CD4-positive, alpha-beta T cell treated with Interleukin-15 for 1 hour (primary cell): ENCODE data around the gene DGKB.

Experiments
- DNase-seq: peaks from one replicate; pipeline ENCODE4 v3.0.0-alpha.2; 2020

DGKB gene

GRCh38 chr7:14438366-14438765 lies 464.2 kb downstream of the DGKB start:
- no peak for DNase-seq

- DNase-seq = no peak
Measured at GRCh38 chr7:14436878-14437277, 465.7 kb downstream of the DGKB start.

- no peak for DNase-seq
Measured at GRCh38 chr7:14432924-14433323, 469.6 kb downstream of the DGKB start.

- DNase-seq = no peak
Measured at GRCh38 chr7:14430926-14431325, 471.6 kb downstream of the DGKB start.

- no peak for DNase-seq
Measured at GRCh38 chr7:14425559-14425958, 477.0 kb downstream of the DGKB start.

GRCh38 chr7:14424675-14425074 lies 477.9 kb downstream of the DGKB start:
- DNase-seq = no peak

- no peak for DNase-seq
Measured at GRCh38 chr7:14420768-14421167, 481.8 kb downstream of the DGKB start.

- no peak for DNase-seq
Measured at GRCh38 chr7:14419531-14419930, 483.0 kb downstream of the DGKB start.

- no peak for DNase-seq
Measured at GRCh38 chr7:14418633-14419032, 483.9 kb downstream of the DGKB start.

- no peak for DNase-seq
Measured at GRCh38 chr7:14414274-14414986, 488.1 kb downstream of the DGKB start.

GRCh38 chr7:14407246-14408015 lies 495.1 kb downstream of the DGKB start:
- DNase-seq = no peak

- no peak for DNase-seq
Measured at GRCh38 chr7:14403587-14403986, 499.0 kb downstream of the DGKB start.

GRCh38 chr7:14400271-14400670 lies 502.3 kb downstream of the DGKB start:
- DNase-seq = no peak

GRCh38 chr7:14398526-14398925 lies 504.0 kb downstream of the DGKB start:
- DNase-seq = no peak

GRCh38 chr7:14395860-14396259 lies 506.7 kb downstream of the DGKB start:
- DNase-seq = no peak

GRCh38 chr7:14394786-14395185 lies 507.8 kb downstream of the DGKB start:
- DNase-seq = no peak

GRCh38 chr7:14389595-14389994 lies 513.0 kb downstream of the DGKB start:
- DNase-seq = no peak

GRCh38 chr7:14389181-14389591 lies 513.4 kb downstream of the DGKB start:
- no peak for DNase-seq

GRCh38 chr7:14385074-14385473 lies 517.5 kb downstream of the DGKB start:
- no peak for DNase-seq

- no peak for DNase-seq
Measured at GRCh38 chr7:14381936-14382335, 520.6 kb downstream of the DGKB start.

GRCh38 chr7:14381306-14381705 lies 521.2 kb downstream of the DGKB start:
- no peak for DNase-seq

- DNase-seq = no peak
Measured at GRCh38 chr7:14380881-14381280, 521.7 kb downstream of the DGKB start.

GRCh38 chr7:14377646-14378266 lies 524.8 kb downstream of the DGKB start:
- no peak for DNase-seq

- DNase-seq = no peak
Measured at GRCh38 chr7:14376711-14377110, 525.8 kb downstream of the DGKB start.
